SK-N-MC (cell line): ENCODE measurements around the gene ATAD2B.

ENCODE experiments used
- EZH2 ChIP-seq: fragments of 200-600 bp; sonication (generic); IDR thresholded peaks from one replicate; pipeline ENCODE4 v1.6.1; 2017; ENCODE audit warnings: antibody characterized with exemption
- FOXP2 ChIP-seq: optimal IDR thresholded peaks from 2 replicates; pipeline ENCODE3; 2011; ENCODE audit warnings: mild to moderate bottlenecking, moderate library complexity; ENCODE audit not compliant: insufficient read depth; ENCODE audit errors: extremely low read length, control extremely low read depth
- POLR2AphosphoS5 ChIP-seq: IDR thresholded peaks from 2 replicates; pipeline ENCODE4 v1.6.1; 2012; ENCODE audit warnings: mild to moderate bottlenecking, low read depth, low read length, borderline replicate concordance

GRCh38 chr2:23947350-23947749 is 20.4 kb upstream of the ATAD2B start:
- TF ChIP-seq EZH2 (no peak), POLR2AphosphoS5 (no peak), FOXP2 (no peak)
